H9 (cell line): ENCODE measurements around the gene PRKD3. TPM values are rescaled to one million over a fixed set of nuclear protein-coding genes. Genes with fewer than 3 reads are reported as not detected.

ENCODE experiments used
- DNase-seq: peaks from one replicate; pipeline ENCODE4 v3.0.0-alpha.2; 2017
- H2AFZ ChIP-seq: one replicate; pipeline ENCODE4 v1.6.1; 2013; ENCODE audit warnings: mild to moderate bottlenecking, low read length, control low read depth, moderate library complexity
- H2AK5ac ChIP-seq: 2 replicates; pipeline ENCODE4 v1.6.1; 2013; ENCODE audit warnings: low read length, control low read depth, mixed read lengths; ENCODE audit not compliant: insufficient read length
- H2BK120ac ChIP-seq: one replicate; pipeline ENCODE4 v1.6.1; 2013; ENCODE audit warnings: low read depth, mild to moderate bottlenecking, low read length, control low read depth, inconsistent platforms; ENCODE audit not compliant: poor library complexity, severe bottlenecking
- H2BK12ac ChIP-seq: 2 replicates; pipeline ENCODE4 v1.6.1; 2013; ENCODE audit warnings: low read length, control low read depth, mixed read lengths, low read depth; ENCODE audit not compliant: insufficient read length
- H2BK15ac ChIP-seq: 2 replicates; pipeline ENCODE4 v1.6.1; 2013; ENCODE audit warnings: low read depth, low read length, control low read depth
- H2BK20ac ChIP-seq: one replicate; pipeline ENCODE4 v1.6.1; 2013; ENCODE audit warnings: low read depth, mild to moderate bottlenecking, low read length, control low read depth, inconsistent platforms; ENCODE audit not compliant: poor library complexity, severe bottlenecking
- H2BK5ac ChIP-seq: 2 replicates; pipeline ENCODE4 v1.6.1; 2013; ENCODE audit warnings: low read length, control low read depth, mixed read lengths; ENCODE audit not compliant: insufficient read length
- H3K14ac ChIP-seq: 2 replicates; pipeline ENCODE4 v1.6.1; 2013; ENCODE audit warnings: low read length, control low read depth; ENCODE audit not compliant: insufficient read depth
- H3K18ac ChIP-seq: 2 replicates; pipeline ENCODE4 v1.6.1; 2013; ENCODE audit warnings: low read depth, mild to moderate bottlenecking, mixed read lengths, low read length, control low read depth; ENCODE audit not compliant: insufficient read length
- H3K23ac ChIP-seq: 2 replicates; pipeline ENCODE4 v1.6.1; 2013; ENCODE audit warnings: low read length, control low read depth, mixed read lengths, low read depth; ENCODE audit not compliant: insufficient read length
- H3K23me2 ChIP-seq: 2 replicates; pipeline ENCODE4 v1.6.1; 2013; ENCODE audit warnings: low read depth, mild to moderate bottlenecking, mixed read lengths, low read length, control low read depth; ENCODE audit not compliant: insufficient read length, poor library complexity, severe bottlenecking
- H3K27ac ChIP-seq: 2 replicates; pipeline ENCODE4 v1.5.1; 2013; ENCODE audit warnings: low read length, control low read depth, mixed read lengths, low read depth; ENCODE audit not compliant: insufficient read length
- H3K27me3 ChIP-seq: 2 replicates; pipeline ENCODE4 v1.6.1; 2013; ENCODE audit warnings: low read length, control low read depth, inconsistent platforms; ENCODE audit not compliant: insufficient read depth
- H3K4ac ChIP-seq: 2 replicates; pipeline ENCODE4 v1.6.1; 2013; ENCODE audit warnings: low read depth, mild to moderate bottlenecking, control low read depth, inconsistent platforms, low read length, moderate library complexity
- H3K4me1 ChIP-seq: 2 replicates; pipeline ENCODE4 v1.6.1; 2013; ENCODE audit warnings: low read length, control low read depth, inconsistent platforms; ENCODE audit not compliant: insufficient read depth
- H3K4me2 ChIP-seq: 2 replicates; pipeline ENCODE4 v1.6.1; 2013; ENCODE audit warnings: low read length, control low read depth, mixed read lengths; ENCODE audit not compliant: insufficient read length, insufficient read depth
- H3K56ac ChIP-seq: 2 replicates; pipeline ENCODE4 v1.6.1; 2013; ENCODE audit warnings: low read depth, mild to moderate bottlenecking, mixed read lengths, low read length, control low read depth; ENCODE audit not compliant: insufficient read length
- H3K79me1 ChIP-seq: 2 replicates; pipeline ENCODE4 v1.6.1; 2013; ENCODE audit warnings: low read depth, mild to moderate bottlenecking, moderate library complexity, low read length, control low read depth, inconsistent platforms; ENCODE audit not compliant: insufficient read depth, poor library complexity, severe bottlenecking
- H3K79me2 ChIP-seq: 2 replicates; pipeline ENCODE4 v1.6.1; 2013; ENCODE audit warnings: low read length, control low read depth, inconsistent platforms; ENCODE audit not compliant: insufficient read depth
- H3K9ac ChIP-seq: 2 replicates; pipeline ENCODE4 v1.6.1; 2013; ENCODE audit warnings: low read length, control low read depth, mixed read lengths; ENCODE audit not compliant: insufficient read length; ENCODE audit errors: extremely low read depth
- H3K9me3 ChIP-seq: one replicate; pipeline ENCODE4 v1.6.1; 2013; ENCODE audit warnings: low read depth, low read length, inconsistent platforms; ENCODE audit not compliant: control insufficient read depth
- H3T11ph ChIP-seq: one replicate; pipeline ENCODE4 v1.6.1; 2013; ENCODE audit warnings: mild to moderate bottlenecking, low read length, control low read depth, inconsistent platforms
- H4K20me1 ChIP-seq: one replicate; pipeline ENCODE4 v1.6.1; 2013; ENCODE audit not compliant: control insufficient read depth, insufficient read length, insufficient read depth
- H4K5ac ChIP-seq: 2 replicates; pipeline ENCODE4 v1.6.1; 2013; ENCODE audit warnings: low read depth, mild to moderate bottlenecking, mixed read lengths, low read length, control low read depth; ENCODE audit not compliant: insufficient read length
- H4K8ac ChIP-seq: replicated peaks from 2 replicates; pipeline ENCODE4 v1.6.1; 2013; ENCODE audit warnings: low read length, control low read depth, mixed read lengths, low read depth; ENCODE audit not compliant: insufficient read length
- H4K91ac ChIP-seq: 2 replicates; pipeline ENCODE4 v1.6.1; 2013; ENCODE audit warnings: low read depth, mild to moderate bottlenecking, moderate library complexity, mixed read lengths, low read length, control low read depth; ENCODE audit not compliant: insufficient read length
- H3K27ac Mint-ChIP-seq, 3 experiments: 2 replicates in 2 of 3; 3 replicates in 1 of 3; pipeline ENCODE4 v1.8.0; 2020 to 2021; ENCODE audit warnings: mixed read lengths in 3 of 3, mild to moderate bottlenecking in 1 of 3, moderate library complexity in 1 of 3
- H3K27me3 Mint-ChIP-seq: 2 replicates; pipeline ENCODE4 v1.8.0; 2021; ENCODE audit warnings: low read depth, mild to moderate bottlenecking, moderate library complexity, mixed read lengths
- H3K36me3 Mint-ChIP-seq, 3 experiments: 2 replicates in 2 of 3; 3 replicates in 1 of 3; pipeline ENCODE4 v1.8.0; 2020 to 2021; ENCODE audit warnings: low read depth in 3 of 3, mixed read lengths in 3 of 3; ENCODE audit not compliant: insufficient read depth in 1 of 3
- H3K4me1 Mint-ChIP-seq, 2 experiments: 2 replicates each; pipeline ENCODE4 v1.8.0; 2020; ENCODE audit warnings: mixed read lengths in 2 of 2
- H3K4me3 Mint-ChIP-seq, 2 experiments: 2 replicates in 1 of 2; 3 replicates in 1 of 2; pipeline ENCODE4 v1.8.0; 2020 to 2021; ENCODE audit warnings: mild to moderate bottlenecking in 2 of 2, mixed read lengths in 2 of 2, moderate library complexity in 1 of 2
- H3K9me3 Mint-ChIP-seq, 2 experiments: 2 replicates in 1 of 2; 3 replicates in 1 of 2; pipeline ENCODE4 v1.8.0; 2020; ENCODE audit warnings: mild to moderate bottlenecking in 2 of 2, mixed read lengths in 2 of 2, moderate library complexity in 1 of 2
- CTCF ChIP-seq: fragments of 200-600 bp; sonication (generic); conservative IDR thresholded peaks from 3 replicates; pipeline ENCODE4 v1.8.0; 2021; ENCODE audit warnings: antibody characterized with exemption, mild to moderate bottlenecking
- WGBS: extraction: QIAGEN DNeasy Blood & Tissue Kit; methylation state at CpG from one replicate; pipeline ENCODE4 v1.1.7; 2013; ENCODE audit warnings: missing lambda C conversion rate, low lambda C conversion rate, mixed read lengths; ENCODE audit not compliant: insufficient read length; ENCODE audit errors: extremely low coverage; 5-methylcytosine and 5-hydroxymethylcytosine counted together
- total RNA-seq: library from RNA; stranded (reverse); gene quantifications from 2 replicates; pipeline ENCODE4 v1.2.1, GENCODE V29; 2021

The PRKD3 gene
- total RNA-seq, 1 experiment from 2014 or later = 63.3 TPM

- Mint-ChIP-seq H3K9me3 (no peaks in the 10 kb centered on the region), H3K4me3 (no peak overlapping the region), H3K27ac (peak overlapping the region in 2 of 3 experiments; percentile 80 to 90; a peak in 5 of 7 replicates), H3K36me3 (no peaks in the 10 kb centered on the region; a peak in 1 of 7 replicates), H3K4me1 (peaks cover 23 to 26% of the 10 kb centered on the region in 2 experiments), H3K27me3 (no peaks in the 10 kb centered on the region; the same call in 1 of the 2 replicates)
- H2AK5ac ChIP-seq = no peak overlapping the region
- H4K20me1 ChIP-seq = no peaks in the 10 kb centered on the region
- H2BK12ac ChIP-seq = no peak overlapping the region
- H3K4me1 ChIP-seq = peaks cover 7% of the 10 kb centered on the region; the same call in 1 of the 2 replicates
- no peaks in the 10 kb centered on the region for H3K9me3 ChIP-seq
- no peak overlapping the region for H2BK5ac ChIP-seq
- H2BK120ac ChIP-seq = no peak overlapping the region
- H3K4me2 ChIP-seq = no peak overlapping the region
- TF ChIP-seq CTCF = no peak
- H3K56ac ChIP-seq = no peak overlapping the region
- H3K18ac ChIP-seq = no peak overlapping the region
- no peak overlapping the region for H4K8ac ChIP-seq
- peak overlapping the region; percentile 55; the same call in 1 of the 2 replicates for H3K14ac ChIP-seq
- no peak overlapping the region for H4K5ac ChIP-seq
- H2BK20ac ChIP-seq = no peak overlapping the region
- no peaks in the 10 kb centered on the region for H3K79me2 ChIP-seq
- no peak overlapping the region for H3K4ac ChIP-seq
- H3K27ac ChIP-seq = no peak overlapping the region
- no CpG with 5 or more reads among the region's 3 CpGs for WGBS
- H2BK15ac ChIP-seq = no peak overlapping the region
- H3K23ac ChIP-seq = no peak overlapping the region
- H3T11ph ChIP-seq = no peak overlapping the region
- no peak overlapping the region for H3K9ac ChIP-seq
- no peak overlapping the region for H2AFZ ChIP-seq
- H3K27me3 ChIP-seq = no peaks in the 10 kb centered on the region
- H3K79me1 ChIP-seq = no peaks in the 10 kb centered on the region
- no peaks in the 10 kb centered on the region for H3K23me2 ChIP-seq
- H4K91ac ChIP-seq = no peak overlapping the region
- no peak for DNase-seq
These were observed 24.7 kb upstream of the PRKD3 start for GRCh38 chr2:37349231-37349860.
